Activated naive CD8-positive, alpha-beta T cell (primary cell): ENCODE results near the gene FA2H.

Experiments used
- H3K27ac Mint-ChIP-seq: one replicate; pipeline ENCODE4 v1.8.0; 2021; ENCODE audit warnings: mixed read lengths
- H3K27me3 Mint-ChIP-seq: one replicate; pipeline ENCODE4 v1.8.0; 2021; ENCODE audit warnings: mixed read lengths
- H3K36me3 Mint-ChIP-seq: one replicate; pipeline ENCODE4 v1.8.0; 2021; ENCODE audit warnings: mixed read lengths
- H3K4me1 Mint-ChIP-seq: one replicate; pipeline ENCODE4 v1.8.0; 2021; ENCODE audit warnings: low read depth, mixed read lengths
- H3K4me3 Mint-ChIP-seq: one replicate; pipeline ENCODE4 v1.8.0; 2021; ENCODE audit warnings: mild to moderate bottlenecking, mixed read lengths
- H3K9me3 Mint-ChIP-seq: one replicate; pipeline ENCODE4 v1.8.0; 2021; ENCODE audit warnings: low read depth, mixed read lengths

Gene FA2H

DNA sequence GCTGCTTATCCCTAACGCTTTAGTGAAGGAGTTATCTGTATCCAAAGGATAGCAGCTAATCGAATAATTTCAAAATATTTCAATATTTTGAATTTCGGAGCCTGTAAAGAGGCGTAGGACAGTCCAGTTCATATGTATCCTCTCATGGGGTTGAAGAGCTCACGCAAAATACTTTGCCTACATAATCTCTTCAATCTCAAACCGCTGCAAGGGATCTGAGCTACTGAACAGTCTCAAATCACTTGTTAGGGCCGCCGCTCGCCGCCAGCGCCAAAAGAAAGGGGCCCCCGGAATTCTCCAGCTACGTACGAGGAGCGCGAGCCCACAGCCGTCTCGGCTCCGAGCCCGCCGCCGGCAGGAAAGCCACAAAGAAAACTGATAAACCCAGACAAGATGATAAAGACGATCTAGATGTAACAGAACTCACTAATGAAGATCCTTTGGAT, 107.3 kb downstream of the FA2H start:
- H3K36me3 Mint-ChIP-seq = peaks cover 2% of the 10 kb centered on the region
- peak overlapping the region; percentile 96 for H3K27ac Mint-ChIP-seq
- H3K4me3 Mint-ChIP-seq = peak overlapping the region; percentile 91
- H3K27me3 Mint-ChIP-seq = no peaks in the 10 kb centered on the region
- H3K9me3 Mint-ChIP-seq = no peaks in the 10 kb centered on the region
- H3K4me1 Mint-ChIP-seq = peaks cover 34% of the 10 kb centered on the region

DNA sequence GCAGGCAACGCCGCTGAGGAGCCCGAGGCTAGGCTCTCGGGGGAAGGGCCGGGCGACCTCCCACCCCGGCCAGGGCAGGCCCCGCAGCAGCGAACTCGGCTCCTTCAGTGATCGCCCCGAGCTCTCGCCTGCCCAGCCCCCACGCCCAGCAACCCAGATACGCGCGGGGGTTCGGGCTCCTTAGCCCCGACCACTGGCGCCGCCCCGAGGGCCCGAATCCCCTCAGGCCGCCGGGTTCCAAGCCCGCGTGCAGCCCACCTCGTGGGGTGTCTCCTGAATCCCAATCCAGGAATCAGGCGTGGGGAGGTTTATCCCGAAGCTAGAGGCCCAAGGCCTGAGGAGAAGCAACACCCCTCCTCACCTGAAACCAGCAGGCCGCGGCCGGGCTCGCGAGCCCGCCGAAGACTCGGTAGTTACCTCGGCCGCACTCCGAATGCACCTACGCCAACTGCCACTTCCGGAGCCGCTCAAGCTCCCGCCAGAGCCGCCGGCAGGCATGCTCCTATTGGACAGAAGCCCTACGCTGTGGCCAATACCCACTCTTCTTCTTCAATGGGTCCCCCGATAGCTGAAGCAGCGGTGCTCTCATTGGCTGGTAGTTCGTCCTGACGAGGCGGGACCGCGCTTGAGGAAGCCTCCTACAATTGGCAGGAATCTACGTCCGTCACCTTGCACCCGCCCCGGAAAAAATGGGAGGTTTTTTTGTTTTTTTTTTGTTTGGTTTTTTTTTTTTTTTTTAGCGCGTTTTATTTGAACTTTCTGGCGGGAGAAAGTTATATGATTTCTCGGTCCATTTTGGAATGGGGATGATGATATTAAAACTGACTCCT, 108.0 kb downstream of the FA2H start, which contains the start of gene RFWD3:
RFWD3 (minus strand) TSS at position 453 of the 830 bp plus-strand sequence. CDS start 5,428 bp downstream, outside the sequence.
- Mint-ChIP-seq H3K27me3 (no peaks in the 10 kb centered on the region), H3K27ac (peak within 1 kb of the TSS; percentile 96), H3K9me3 (no peaks in the 10 kb centered on the region), H3K4me3 (peak within 1 kb of the TSS; percentile 91), H3K36me3 (peaks cover 2% of the 10 kb centered on the region), H3K4me1 (peaks cover 41% of the 10 kb centered on the region)

DNA sequence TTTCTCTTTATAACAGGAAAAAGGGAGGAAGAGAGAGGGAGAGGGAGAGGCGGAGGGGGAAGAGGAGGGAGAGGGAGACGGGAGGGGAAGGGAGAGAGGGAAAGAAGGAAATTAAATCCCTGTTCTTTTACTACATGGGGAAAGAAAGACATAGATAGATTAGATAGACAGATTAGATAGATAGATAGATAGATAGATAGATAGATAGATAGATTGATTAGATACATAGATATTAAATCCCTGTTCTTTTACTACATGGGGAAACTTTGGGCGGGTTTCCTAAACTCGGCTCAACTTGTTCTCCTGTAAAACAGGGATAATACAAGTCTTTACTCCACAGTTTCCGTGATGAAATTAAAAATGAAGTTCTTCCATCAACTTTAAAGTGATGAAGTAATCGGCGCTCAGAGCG, 108.6 kb downstream of the FA2H start:
- peak overlapping the region; percentile 77 for H3K27ac Mint-ChIP-seq
- peaks cover 47% of the 10 kb centered on the region for H3K4me1 Mint-ChIP-seq
- H3K9me3 Mint-ChIP-seq = no peaks in the 10 kb centered on the region
- H3K4me3 Mint-ChIP-seq = peak overlapping the region; percentile 91
- H3K36me3 Mint-ChIP-seq = peaks cover 2% of the 10 kb centered on the region
- H3K27me3 Mint-ChIP-seq = no peaks in the 10 kb centered on the region
